Measurements from ENCODE around the gene AIDA.

The AIDA gene, protein sequence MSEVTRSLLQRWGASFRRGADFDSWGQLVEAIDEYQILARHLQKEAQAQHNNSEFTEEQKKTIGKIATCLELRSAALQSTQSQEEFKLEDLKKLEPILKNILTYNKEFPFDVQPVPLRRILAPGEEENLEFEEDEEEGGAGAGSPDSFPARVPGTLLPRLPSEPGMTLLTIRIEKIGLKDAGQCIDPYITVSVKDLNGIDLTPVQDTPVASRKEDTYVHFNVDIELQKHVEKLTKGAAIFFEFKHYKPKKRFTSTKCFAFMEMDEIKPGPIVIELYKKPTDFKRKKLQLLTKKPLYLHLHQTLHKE

DNA sequence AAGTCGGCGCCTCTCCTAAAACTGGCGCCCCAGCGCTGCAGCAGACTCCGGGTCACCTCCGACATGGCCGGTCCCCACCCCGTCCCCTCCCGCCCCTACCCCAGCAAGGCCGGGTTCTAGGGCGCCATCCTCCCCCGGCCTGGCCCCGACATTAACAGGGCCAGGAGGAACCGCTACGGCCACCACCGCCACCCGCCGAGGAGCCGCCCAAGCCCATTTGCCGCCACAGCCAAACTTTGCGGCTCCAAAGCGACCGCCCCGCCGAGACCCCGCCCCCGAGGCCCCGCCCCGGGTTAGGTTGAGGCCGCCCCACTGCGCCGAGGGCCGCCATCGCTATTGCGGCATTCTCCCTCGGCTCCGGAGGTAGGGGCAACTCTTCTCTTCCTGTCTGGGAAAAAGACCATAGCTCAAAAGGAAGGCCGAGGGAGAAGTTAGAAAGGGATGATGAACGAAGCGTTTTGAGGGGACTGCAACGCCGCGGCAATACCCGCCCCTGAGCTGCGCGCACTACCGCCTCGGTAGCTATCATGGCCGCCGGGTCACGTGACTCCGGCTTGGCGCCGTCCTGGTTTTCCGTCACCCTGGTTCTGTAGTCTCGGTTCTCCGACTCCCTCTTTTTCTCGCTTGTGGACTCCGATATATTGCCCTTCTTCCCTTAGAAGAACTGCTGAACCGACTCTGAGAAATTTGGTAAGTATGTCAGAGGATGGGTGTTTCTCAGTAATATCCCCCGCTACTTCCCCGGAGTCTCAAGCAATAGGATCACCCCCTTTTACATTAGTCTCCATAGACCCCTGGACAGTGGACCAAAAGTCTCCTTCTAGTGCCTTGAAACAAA, at the start of gene AIDA, which contains the start of gene BROX:
TSS of gene AIDA (minus strand) at position 239 of the 838 bp plus-strand sequence. CDS start at position 65, 174 bp downstream.
TSS of gene BROX (plus strand) at position 312 of the 838 bp plus-strand sequence. CDS start 3,136 bp downstream, outside the sequence.
- peak within 1 kb of the TSS; percentile 90 for H3K4me3 ChIP-seq (ENCODE audit: low read depth, low read length)
- TF ChIP-seq, protein P1, sequence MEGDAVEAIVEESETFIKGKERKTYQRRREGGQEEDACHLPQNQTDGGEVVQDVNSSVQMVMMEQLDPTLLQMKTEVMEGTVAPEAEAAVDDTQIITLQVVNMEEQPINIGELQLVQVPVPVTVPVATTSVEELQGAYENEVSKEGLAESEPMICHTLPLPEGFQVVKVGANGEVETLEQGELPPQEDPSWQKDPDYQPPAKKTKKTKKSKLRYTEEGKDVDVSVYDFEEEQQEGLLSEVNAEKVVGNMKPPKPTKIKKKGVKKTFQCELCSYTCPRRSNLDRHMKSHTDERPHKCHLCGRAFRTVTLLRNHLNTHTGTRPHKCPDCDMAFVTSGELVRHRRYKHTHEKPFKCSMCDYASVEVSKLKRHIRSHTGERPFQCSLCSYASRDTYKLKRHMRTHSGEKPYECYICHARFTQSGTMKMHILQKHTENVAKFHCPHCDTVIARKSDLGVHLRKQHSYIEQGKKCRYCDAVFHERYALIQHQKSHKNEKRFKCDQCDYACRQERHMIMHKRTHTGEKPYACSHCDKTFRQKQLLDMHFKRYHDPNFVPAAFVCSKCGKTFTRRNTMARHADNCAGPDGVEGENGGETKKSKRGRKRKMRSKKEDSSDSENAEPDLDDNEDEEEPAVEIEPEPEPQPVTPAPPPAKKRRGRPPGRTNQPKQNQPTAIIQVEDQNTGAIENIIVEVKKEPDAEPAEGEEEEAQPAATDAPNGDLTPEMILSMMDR (IDR thresholded peaks at IDR 0.05; ENCODE audit: borderline replicate concordance, insufficient read depth, low read depth, low read length) = no peak

DNA sequence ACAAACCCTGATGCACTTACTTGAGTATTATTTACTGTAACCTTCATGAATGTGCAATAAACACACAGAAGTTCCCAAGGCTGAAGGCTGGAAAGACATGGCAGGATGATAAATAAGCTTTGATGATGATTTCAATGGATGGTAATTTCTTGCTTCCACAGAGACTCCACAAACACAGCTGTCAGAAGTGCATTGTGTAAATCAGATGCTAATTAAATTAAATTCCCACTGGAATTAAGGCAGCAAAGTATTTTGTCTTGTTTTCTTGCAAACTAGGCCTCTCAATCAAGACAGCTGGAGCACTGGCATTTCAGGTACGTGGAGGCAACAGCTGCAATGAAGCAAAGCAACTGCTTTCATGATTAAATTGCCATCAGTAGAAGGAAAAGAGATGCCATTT, 48.8 kb upstream of the AIDA start:
- TF ChIP-seq, protein P1 (IDR thresholded peaks at IDR 0.05; ENCODE audit: borderline replicate concordance, insufficient read depth, low read depth, low read length) = no peak
- no peak overlapping the region for H3K4me3 ChIP-seq (ENCODE audit: low read depth, low read length)

DNA sequence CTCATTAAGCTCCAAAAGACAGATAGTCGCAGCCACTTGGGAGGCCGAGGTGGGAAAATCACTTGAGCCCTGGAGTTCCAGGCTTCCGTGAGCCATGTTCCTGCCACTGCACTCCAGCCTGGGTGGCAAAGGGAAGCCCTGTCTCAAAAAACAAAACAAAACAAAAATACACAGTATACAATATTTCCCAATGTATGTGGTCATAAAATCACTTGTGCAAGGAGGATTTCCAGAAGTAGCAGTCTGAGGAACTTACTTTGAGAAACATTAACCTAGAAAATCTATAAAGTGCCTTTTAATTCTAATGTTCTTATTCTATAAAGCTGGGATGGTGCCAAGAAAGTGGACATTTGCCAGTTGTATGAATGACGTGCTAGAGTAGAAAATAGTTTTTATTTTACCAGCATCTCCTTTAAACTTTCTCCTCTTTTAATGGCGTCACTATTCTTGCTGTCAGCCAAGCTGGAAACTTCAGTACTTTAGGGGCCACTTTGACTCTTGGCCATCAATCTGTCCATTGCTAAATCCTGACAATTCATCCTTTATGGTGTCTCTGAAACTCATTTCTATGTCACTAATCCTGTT, 47.3 kb upstream of the AIDA start:
- TF ChIP-seq, protein P1 (IDR thresholded peaks at IDR 0.05; ENCODE audit: borderline replicate concordance, insufficient read depth, low read depth, low read length) = no peak
- no peak overlapping the region for H3K4me3 ChIP-seq (ENCODE audit: low read depth, low read length)

DNA sequence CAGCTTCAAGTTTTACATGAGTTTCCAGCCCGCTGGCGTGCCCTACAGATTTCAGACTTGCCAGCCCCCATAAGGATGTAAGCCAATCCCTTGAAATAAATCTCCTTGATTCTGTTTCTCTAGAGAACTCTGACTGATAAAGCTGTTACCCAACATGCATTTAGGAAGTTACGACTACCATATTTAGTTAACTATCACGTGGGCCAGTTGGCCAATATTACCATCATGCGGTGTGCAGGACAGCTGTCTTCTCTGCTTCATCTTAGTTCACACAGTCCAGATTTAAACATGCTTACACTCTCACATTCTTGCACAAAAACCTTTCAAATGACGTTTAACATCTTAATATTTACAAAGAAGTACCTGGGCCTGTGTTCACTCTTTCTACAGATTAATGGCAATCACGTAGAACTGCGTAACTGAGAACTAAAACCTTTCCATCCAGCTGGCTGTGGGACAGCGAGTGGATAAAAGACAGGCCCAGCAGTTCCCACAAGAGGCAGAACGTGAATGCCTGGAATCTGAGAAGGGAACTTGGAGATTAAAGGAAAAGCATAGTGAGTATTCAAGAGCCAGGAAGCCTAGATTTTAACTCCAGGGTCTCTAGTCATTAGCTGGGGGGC, 45.5 kb upstream of the AIDA start:
- H3K4me3 ChIP-seq (ENCODE audit: low read depth, low read length) = no peak overlapping the region
- TF ChIP-seq, protein P1 (IDR thresholded peaks at IDR 0.05; ENCODE audit: borderline replicate concordance, insufficient read depth, low read depth, low read length) = no peak

DNA sequence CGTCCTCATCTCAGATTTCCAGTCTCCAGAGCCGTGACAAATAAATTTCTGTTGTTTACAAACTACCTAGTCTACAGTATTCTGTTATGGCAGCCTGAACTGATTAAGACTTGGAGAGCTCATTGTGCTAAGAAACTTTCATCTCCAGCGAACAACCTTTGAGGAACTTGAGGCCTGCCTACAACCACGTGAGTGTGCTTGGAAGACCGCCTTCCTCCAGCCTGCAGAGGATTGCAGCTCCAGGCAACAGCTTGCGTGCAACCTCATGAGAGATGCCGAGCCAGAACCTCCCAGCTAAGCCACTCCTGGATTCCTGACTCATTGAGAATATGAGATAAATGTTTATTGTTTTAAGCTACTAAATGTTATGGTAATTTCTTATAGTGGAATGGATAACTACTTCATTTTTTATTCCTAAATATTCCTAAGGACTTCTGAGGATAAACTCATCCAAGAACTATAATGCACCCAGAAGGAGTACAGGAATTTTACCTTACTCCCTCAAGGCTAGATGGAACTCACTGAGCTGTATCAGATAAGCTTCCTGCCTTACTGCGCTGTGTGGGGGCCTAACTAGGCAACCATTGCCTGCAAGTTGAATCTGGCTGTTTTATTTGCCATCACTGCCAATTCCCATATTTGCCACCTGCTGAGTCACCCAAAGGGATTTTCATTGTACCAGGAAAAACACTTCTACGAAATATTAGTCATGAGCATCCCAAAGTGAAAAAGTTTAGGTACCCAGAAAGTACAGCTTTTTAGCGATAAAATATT, 42.3 kb upstream of the AIDA start:
- no peak overlapping the region for H3K4me3 ChIP-seq (ENCODE audit: low read depth, low read length)
- TF ChIP-seq, protein P1 (IDR thresholded peaks at IDR 0.05; ENCODE audit: borderline replicate concordance, insufficient read depth, low read depth, low read length) = no peak

DNA sequence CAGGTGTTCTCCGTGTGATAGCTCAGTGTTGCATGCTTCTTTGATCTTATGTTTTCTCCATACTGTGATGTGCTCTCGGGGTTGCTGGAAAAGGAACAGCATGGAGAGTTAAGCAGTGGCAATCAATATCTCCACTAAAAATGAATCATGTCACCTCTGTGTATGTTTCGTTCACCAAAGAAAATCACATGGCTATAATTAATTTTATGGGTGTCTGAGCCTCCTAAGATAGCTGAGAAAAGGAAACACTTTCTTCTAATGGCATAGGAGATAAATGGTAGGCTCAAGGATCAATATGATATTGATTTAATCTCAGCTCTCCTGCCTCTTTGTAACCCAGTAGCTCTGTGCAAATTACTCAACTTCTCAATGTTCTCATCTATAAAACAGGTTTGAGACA, 39.0 kb upstream of the AIDA start:
- H3K4me3 ChIP-seq (ENCODE audit: low read depth, low read length) = no peak overlapping the region
- TF ChIP-seq, protein P1 (IDR thresholded peaks at IDR 0.05; ENCODE audit: borderline replicate concordance, insufficient read depth, low read depth, low read length) = no peak
